Fibroblast of lung (primary cell): ENCODE data around the gene ANXA4. TPM values are rescaled to one million over a fixed set of nuclear protein-coding genes. Genes with fewer than 3 reads are reported as not detected.
A peak's percentile ranks its signal among the peaks of the same experiment; 100 is the strongest.
"Not testable (repeated sequence)": the region's sequence is repeated elsewhere in the genome, so short reads cannot be mapped to it uniquely, and the experiment has no call there.

Experiments
- DNase-seq, 2 donors: peaks; one replicate each; pipeline versions ENCODE4 v3.0.0 to v3.0.0-alpha.2; 2010; ENCODE audit warnings: low read depth in 2 of 2
- H2AFZ ChIP-seq: 2 replicates; pipeline ENCODE4 v1.5.1; 2012; ENCODE audit warnings: low read length, control low read depth, inconsistent platforms
- H3K27ac ChIP-seq: 2 replicates; pipeline ENCODE4 v1.5.1; 2011; ENCODE audit warnings: low read length, control low read depth; ENCODE audit not compliant: insufficient read depth
- H3K27me3 ChIP-seq: 2 replicates; pipeline ENCODE4 v1.5.1; 2011; ENCODE audit warnings: mild to moderate bottlenecking, low read length; ENCODE audit not compliant: control insufficient read depth, insufficient read depth
- H3K36me3 ChIP-seq: 2 replicates; pipeline ENCODE4 v1.5.1; 2011; ENCODE audit warnings: low read length; ENCODE audit not compliant: control insufficient read depth, insufficient read depth
- H3K4me1 ChIP-seq: 2 replicates; pipeline ENCODE4 v1.5.1; 2011; ENCODE audit warnings: low read length; ENCODE audit not compliant: control insufficient read depth, insufficient read depth; ENCODE audit errors: extremely low read depth
- H3K4me2 ChIP-seq: 2 replicates; pipeline ENCODE4 v1.5.1; 2011; ENCODE audit warnings: low read length, control low read depth; ENCODE audit not compliant: insufficient read depth; ENCODE audit errors: extremely low read depth
- H3K4me3 ChIP-seq, 4 experiments: fragments of 200-600 bp in 1 of 4; sonication (generic) in 1 of 4; replicated peaks in 1 of 4; 2 replicates each; pipeline ENCODE4 v1.5.1; 2011 to 2016; ENCODE audit warnings: low read length in 4 of 4, low read depth in 3 of 4, mild to moderate bottlenecking in 3 of 4, control low read depth in 2 of 4, inconsistent platforms in 1 of 4, mixed read lengths in 1 of 4; ENCODE audit not compliant: insufficient read depth in 1 of 4; ENCODE audit errors: control extremely low read depth in 1 of 4
- H3K79me2 ChIP-seq: 2 replicates; pipeline ENCODE4 v1.5.1; 2012; ENCODE audit warnings: mild to moderate bottlenecking, low read length, inconsistent platforms; ENCODE audit not compliant: control insufficient read depth, insufficient read depth
- H3K9ac ChIP-seq: 2 replicates; pipeline ENCODE4 v1.5.1; 2011; ENCODE audit warnings: mild to moderate bottlenecking, low read length, control low read depth; ENCODE audit not compliant: insufficient read depth
- H3K9me3 ChIP-seq: 2 replicates; pipeline ENCODE4 v1.5.1; 2012; ENCODE audit warnings: low read depth, low read length; ENCODE audit not compliant: control insufficient read depth, insufficient read depth
- H4K20me1 ChIP-seq: 2 replicates; pipeline ENCODE4 v1.5.1; 2011; ENCODE audit warnings: low read length; ENCODE audit not compliant: control insufficient read depth, insufficient read depth; ENCODE audit errors: extremely low read depth
- CTCF ChIP-seq, 2 donors: IDR thresholded peaks in 1 of 2; conservative IDR thresholded peaks in 1 of 2; 1 replicate in 1 of 2; 2 replicates in 1 of 2; pipeline ENCODE4 v1.5.1; 2011 to 2012; ENCODE audit warnings: low read length in 2 of 2, control low read depth in 1 of 2, inconsistent platforms in 1 of 2, low read depth in 1 of 2, mild to moderate bottlenecking in 1 of 2
- EZH2 ChIP-seq: IDR thresholded peaks from 2 replicates; pipeline ENCODE4 v1.5.1; 2012; ENCODE audit warnings: low read length, control low read depth, mild to moderate bottlenecking; ENCODE audit errors: missing control alignments
- polyA plus RNA-seq, 2 donors: library from polyadenylated mRNA; depleted of rRNA in 1 of 2; stranded (reverse) in 1 of 2; unstranded in 1 of 2; fragments of >200 nt; gene quantifications; 2 replicates each; pipeline ENCODE4 v1.2.1, GENCODE V29; 2011 to 2012; ENCODE audit warnings: missing spikeins in 1 of 2
- total RNA-seq: library from RNA; depleted of rRNA; stranded (reverse); fragments of >200 nt; gene quantifications from 2 replicates; pipeline ENCODE4 v1.2.1, GENCODE V29; 2014

The ANXA4 gene
- total and polyA plus RNA-seq, 2 donors (not counting 1 experiment from before 2014, with no cell fraction given) = 98.4 to 114 TPM

DNA sequence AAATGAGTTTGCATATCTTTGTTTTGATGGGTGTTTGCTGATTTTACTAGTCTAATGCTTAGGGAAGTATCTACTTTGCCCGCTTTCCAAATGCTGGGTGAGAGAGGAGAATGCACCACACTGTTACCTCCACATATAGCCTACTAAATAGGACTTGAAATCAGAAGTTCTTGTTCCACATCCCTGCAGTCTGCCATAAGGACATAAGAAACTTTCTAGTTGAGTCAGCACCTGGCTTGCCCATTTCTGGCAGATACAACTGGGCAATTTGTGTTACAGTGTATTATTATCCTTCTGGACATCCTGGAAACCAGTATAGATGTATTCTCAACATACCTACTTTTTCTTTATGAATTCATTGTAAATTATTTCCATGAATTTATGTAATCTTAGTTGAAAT is 29.5 kb downstream of the ANXA4 start:
- no peaks in the 10 kb centered on the region for H3K9me3 ChIP-seq
- H3K4me1 ChIP-seq = peaks cover 43% of the 10 kb centered on the region
- H3K36me3 ChIP-seq = no peaks in the 10 kb centered on the region
- H2AFZ ChIP-seq = no peak overlapping the region
- no peak for TF ChIP-seq EZH2
- no peak for TF ChIP-seq CTCF (conservative IDR thresholded peaks at IDR 0.05 in 1 of 2, IDR thresholded peaks at IDR 0.05 in 1 of 2; ENCODE audit: low read depth in 1 of 2, low read length in 2 of 2)
- no peaks in the 10 kb centered on the region for H4K20me1 ChIP-seq
- peak overlapping the region; percentile 9 for H3K4me2 ChIP-seq
- no peak overlapping the region for H3K4me3 ChIP-seq
- H3K27me3 ChIP-seq = no peaks in the 10 kb centered on the region
- H3K27ac ChIP-seq = no peak overlapping the region
- H3K9ac ChIP-seq = no peak overlapping the region
- H3K79me2 ChIP-seq = peaks cover 1% of the 10 kb centered on the region
- DNase-seq = peak in 1 of 2 donors; percentile 24

GRCh38 chr2:69773206-69773605 is 31.3 kb downstream of the ANXA4 start:
- Histone ChIP-seq H3K79me2 (peaks cover 1% of the 10 kb centered on the region), H3K4me1 (peaks cover 34% of the 10 kb centered on the region), H3K27me3 (no peaks in the 10 kb centered on the region), H3K4me2 (peak overlapping the region; percentile 41), H3K27ac (peak overlapping the region; percentile 40), H3K4me3 (no peak overlapping the region), H4K20me1 (no peaks in the 10 kb centered on the region), H3K36me3 (no peaks in the 10 kb centered on the region), H2AFZ (no peak overlapping the region), H3K9me3 (no peaks in the 10 kb centered on the region), H3K9ac (no peak overlapping the region)
- DNase-seq = peak; percentile 66 to 75
- TF ChIP-seq EZH2 (no peak), CTCF (conservative IDR thresholded peaks at IDR 0.05 in 1 of 2, IDR thresholded peaks at IDR 0.05 in 1 of 2; ENCODE audit: low read depth in 1 of 2, low read length in 2 of 2) (no peak)

DNA sequence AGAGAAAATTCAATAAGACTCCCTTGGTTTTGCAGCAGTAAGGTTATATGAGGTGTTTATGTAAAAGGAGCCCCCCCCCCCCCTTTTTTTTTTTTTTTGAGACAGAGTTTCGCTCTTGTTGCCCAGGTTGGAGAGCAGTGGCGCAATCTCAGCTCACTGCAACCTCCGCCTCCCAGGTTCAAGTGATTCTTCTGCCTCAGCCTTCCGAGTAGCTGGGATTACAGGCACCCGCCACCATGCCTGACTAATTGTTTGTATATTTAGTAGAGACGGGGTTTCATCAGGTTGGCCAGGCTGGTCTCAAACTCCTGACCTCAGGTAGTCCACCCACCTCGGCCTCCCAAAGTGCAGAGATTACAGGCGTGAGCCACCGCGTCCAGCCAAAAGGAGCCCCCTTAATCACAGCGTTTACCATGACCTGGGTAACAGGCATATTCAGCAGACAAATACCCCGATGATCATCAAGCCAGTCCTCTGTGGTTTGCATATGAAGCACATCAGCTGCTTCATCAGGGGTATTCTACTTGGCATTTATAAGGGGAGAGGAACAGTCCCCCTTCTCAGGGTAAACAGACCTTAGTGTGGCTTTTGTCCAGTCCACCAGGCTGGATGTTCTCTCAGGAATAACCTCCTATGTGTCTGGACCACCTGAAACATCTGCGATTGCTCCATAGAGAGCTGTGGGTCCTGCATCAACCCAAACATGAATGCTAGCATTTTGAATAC is 32.5 kb downstream of the ANXA4 start:
- H3K9me3 ChIP-seq, H4K20me1 ChIP-seq, H3K79me2 ChIP-seq, H3K27me3 ChIP-seq, H3K4me3 ChIP-seq, H3K4me2 ChIP-seq, H3K27ac ChIP-seq, H2AFZ ChIP-seq, H3K9ac ChIP-seq, H3K36me3 ChIP-seq, DNase-seq: not testable (repeated sequence)
- peaks cover 27% of the 10 kb centered on the region for H3K4me1 ChIP-seq
